HG03066 (cell line): ENCODE data around the gene LACTB.

Source experiments
- ATAC-seq: cut with Tn5 transposase; IDR thresholded peaks from one replicate; pipeline ENCODE4 v1.9.1; 2021; ENCODE audit warnings: low read depth; ENCODE audit not compliant: unreplicated experiment

LACTB gene, protein sequence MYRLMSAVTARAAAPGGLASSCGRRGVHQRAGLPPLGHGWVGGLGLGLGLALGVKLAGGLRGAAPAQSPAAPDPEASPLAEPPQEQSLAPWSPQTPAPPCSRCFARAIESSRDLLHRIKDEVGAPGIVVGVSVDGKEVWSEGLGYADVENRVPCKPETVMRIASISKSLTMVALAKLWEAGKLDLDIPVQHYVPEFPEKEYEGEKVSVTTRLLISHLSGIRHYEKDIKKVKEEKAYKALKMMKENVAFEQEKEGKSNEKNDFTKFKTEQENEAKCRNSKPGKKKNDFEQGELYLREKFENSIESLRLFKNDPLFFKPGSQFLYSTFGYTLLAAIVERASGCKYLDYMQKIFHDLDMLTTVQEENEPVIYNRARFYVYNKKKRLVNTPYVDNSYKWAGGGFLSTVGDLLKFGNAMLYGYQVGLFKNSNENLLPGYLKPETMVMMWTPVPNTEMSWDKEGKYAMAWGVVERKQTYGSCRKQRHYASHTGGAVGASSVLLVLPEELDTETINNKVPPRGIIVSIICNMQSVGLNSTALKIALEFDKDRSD

DNA sequence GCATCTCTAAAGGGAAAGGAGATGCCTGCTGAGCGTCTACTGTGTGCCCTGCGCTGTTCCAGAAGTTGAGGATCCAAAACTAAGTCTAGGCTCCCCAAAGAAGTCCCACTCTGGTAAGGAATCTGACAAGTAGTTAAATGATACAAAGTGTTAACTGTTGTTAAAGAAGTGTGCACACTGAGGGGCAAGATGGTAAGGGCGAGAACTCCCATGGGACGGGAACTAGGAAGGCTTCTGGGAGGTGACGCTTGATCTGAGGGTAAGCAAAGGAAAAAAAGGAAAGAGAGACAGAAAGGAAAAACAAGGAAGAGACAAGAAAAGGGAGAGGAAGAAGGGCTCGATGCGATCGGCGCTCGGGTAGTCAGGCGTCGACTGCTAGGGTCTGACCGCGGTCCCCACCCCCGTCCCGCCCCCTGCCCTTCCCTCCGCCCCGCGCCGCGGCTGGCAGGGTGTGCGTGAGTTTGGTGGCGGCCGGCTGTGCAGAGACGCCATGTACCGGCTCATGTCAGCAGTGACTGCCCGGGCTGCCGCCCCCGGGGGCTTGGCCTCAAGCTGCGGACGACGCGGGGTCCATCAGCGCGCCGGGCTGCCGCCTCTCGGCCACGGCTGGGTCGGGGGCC is at the start of gene LACTB:
LACTB (plus strand) TSS at position 480 of the 620 bp plus-strand sequence; CDS start at position 491, 11 bp downstream.
- peak; percentile 81 for ATAC-seq

DNA sequence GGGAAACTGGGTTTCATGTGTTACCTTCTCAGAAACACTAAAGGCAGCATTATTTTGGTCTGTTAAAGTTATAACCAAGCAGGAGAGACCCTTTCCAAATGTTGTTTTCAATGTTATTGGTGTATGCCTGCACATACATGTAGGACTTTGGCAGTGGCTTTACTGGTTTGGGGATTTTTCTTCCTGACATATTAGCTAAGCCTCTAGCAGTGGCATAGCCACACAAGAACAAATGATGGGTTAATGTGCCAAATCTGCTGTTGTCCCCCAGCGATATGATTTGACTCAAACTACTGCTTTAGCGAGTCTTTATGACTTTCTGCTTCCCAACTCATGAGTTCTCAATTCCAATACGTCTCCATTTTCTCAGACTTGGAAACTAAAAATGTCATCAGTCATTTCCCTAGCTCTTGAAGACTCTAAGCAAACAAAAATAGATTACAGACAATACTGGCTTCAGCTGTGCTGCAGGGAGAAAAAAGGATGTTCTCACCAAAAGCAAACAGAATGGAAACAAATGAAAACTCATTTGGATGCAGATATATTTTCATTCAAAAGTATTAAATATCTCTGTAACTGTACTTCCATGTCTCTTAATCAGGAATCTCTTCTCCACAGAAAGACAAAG is 49.5 kb upstream of the LACTB start:
- no peak for ATAC-seq

DNA sequence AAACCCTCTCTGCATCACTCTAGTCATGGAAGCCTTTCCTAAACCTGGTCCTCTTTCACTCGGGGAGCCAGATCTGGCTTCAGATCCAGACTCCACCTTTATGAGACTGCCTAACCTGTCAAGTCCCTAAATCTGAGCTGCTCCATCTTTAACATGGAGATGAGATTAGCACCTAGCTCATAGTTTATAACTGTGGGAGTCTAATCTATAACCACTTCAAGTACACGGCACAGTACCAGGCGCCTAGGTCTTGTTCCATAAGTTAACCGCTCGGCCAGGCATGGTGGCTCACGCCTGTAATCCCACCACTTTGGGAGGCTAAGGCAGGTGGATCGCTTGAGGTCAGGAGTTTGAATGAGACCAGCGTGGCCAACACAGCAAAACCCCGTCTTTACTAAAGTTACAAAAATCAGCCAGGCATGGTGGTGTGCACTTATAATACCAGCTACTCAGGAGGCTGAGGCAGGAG is 48.8 kb upstream of the LACTB start:
- no peak for ATAC-seq

DNA sequence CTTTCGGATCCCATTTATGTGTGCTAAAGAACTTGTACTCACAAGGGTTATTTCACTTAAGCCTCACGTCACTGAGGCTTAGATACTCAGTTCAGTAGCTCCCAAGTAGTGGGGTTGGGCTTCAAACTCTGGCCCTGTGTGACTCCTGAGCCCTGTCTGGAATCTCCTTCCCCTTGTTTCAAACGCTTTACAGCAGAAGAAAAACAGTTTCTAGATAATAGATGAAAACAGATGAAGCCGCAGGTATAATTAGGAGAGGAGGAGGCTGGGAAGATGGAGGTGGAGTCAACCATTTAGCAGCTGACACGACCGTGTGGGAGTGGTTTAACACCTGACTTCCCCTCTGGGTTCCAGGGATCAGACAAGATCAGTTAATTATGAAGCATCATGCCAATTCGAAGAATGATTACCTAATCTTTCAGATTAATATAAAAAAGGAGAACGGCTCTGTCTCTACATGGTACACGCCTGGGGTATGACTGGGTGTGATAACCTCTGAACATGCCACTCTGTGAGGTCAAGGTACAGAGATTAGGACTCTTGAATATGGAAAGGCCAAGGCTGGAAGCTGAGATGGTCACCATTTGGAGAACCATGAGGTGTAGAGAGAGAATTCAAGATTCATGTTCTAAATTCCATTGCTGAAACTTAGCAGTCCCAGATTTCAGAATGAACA is 48.0 kb upstream of the LACTB start:
- no peak for ATAC-seq

DNA sequence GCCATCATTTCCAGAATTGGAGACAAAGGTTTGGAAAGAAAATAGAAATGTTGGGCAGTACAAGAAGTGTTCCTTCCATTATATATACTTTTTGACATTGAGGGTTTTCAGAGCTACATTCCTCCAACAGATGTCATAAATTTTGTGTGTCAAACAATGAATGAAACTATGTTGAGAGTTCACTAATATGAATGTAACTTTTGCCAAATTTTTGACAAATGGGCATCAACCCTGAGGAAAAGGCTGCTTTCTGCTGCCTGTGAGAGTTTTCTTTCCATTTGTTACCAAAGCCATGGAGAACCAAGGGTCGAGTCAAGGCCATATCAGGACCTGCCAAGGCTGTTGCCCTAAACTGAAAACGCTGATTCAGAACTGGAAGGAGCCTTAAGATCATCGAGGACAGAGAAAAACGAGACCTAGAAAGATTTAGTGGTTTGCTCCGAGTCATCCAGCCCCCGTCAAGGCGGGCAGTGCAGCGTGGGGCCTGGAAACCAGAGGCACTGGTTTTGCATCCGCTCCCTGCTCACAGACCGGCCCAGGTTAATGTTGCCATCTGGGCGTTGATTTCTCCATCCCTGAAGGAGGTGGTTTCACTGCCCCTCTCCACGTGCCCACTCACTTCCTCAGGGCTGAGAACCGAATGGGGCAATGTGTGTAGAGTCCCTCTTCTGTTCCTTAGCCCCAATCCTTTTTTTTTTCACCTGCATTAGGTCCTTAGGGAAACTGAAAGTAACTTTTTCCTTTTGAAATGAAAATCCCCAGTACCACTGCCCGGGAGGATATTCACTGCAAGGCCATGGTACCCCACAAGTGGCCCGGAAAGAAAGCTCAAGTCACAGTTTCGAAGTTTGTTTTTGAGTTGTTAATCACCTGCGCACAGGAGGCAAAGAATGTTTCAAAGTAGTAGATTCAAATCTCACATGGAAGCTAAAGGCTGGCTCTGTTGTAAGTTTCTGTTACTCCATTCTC is 46.4 kb upstream of the LACTB start:
- ATAC-seq, result no peak

DNA sequence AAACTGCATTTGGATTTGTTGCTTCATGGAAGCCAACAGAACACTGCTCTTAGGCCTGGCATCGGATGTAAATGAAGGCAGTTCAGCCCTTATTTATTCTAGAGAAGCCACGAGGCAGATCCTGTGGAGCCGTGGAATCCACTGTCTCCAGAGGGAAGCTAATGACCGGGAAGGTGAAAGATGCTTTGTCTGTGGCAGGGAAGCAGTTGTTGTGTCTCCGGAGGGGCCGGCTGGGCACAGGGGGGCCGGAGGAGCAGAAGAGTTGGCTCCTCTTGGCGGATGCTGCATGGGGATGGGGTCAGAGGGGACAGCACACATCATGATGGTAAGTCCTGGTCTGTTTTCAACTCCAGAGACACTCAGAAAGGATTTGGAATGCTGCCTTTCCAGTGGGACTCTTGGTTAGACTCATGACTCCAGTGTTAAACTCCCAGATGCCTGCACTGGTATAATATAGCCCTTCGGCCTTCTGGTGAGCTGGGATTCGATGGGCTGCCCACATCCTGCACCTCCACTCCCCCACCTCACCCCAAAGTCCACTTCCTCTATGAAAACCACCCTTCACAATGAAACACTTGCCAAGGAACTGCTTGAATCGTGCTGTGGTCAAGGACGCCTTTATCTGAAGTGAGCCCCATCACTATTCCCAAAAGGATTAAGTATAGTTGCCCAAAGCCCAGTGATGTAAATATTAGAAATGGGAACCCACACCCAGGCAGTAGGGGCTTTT is 45.5 kb upstream of the LACTB start:
- no peak for ATAC-seq

DNA sequence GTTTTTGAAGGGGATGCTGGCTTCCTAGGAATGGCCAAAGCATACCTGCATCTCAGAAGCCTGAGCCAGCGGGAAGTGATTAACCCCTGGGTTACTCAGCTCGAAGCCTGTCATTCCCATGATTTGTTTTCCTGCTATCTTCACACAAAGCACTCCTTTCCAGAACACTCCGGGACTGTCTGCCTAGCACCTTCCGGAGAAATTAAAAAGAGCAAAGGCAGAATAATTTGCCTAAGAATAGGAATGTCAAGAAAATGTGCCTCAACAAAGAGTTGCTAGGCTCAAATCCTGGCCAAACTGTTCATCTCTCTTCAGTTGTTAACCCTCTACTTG is 45.0 kb upstream of the LACTB start:
- no peak for ATAC-seq

DNA sequence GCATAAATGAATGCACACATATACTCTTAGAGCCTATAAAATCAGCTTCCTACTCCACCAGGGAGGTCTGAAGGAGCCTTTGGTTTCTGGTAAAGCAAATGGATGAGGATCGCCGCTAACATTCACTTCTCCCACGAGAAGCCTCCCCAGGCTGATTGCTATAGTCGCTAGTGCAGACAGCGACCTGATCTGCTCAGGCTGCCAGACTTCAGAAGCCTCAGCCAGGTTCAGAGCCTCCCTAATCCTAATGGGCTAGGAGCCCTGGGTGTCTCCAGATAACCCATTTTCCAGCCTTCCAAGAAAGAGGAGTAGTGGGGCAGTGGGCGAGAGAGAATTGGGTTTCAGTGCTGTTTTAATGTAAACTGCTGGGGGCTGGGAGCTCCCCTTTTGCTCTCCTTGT is 43.7 kb upstream of the LACTB start:
- ATAC-seq, result no peak

DNA sequence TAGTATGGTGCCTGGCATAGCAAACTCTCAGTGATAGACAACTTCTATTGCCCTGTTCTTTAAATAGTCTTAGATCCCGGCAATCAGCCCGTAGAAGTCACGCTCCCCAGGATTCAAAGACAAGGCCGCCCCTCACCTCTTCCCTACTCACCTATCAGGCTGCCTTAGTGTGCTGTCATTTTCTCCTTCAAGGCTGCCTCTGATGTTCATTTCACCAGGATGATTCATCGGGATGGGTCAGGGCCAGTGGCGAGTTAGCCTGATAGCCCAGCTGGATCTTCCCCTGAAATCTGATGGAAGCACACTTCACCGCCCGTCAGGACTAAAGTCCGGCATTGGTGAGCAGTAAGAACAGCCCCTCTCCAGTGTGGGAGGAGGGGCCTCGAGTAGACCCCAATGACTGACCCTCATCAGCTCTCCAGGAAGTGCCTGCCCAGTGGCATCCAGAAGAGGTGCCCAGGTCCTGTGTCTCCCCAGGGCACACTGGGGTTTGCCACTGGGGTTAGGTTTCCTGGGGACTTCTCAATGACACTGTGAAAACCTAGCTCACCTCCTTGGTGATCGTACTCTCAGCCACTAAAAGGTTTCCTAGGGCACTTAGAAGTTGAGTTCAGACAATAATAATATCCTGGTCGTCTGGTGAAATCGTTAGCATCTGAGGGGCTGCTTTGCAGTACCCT is 41.6 kb upstream of the LACTB start:
- ATAC-seq, result no peak

DNA sequence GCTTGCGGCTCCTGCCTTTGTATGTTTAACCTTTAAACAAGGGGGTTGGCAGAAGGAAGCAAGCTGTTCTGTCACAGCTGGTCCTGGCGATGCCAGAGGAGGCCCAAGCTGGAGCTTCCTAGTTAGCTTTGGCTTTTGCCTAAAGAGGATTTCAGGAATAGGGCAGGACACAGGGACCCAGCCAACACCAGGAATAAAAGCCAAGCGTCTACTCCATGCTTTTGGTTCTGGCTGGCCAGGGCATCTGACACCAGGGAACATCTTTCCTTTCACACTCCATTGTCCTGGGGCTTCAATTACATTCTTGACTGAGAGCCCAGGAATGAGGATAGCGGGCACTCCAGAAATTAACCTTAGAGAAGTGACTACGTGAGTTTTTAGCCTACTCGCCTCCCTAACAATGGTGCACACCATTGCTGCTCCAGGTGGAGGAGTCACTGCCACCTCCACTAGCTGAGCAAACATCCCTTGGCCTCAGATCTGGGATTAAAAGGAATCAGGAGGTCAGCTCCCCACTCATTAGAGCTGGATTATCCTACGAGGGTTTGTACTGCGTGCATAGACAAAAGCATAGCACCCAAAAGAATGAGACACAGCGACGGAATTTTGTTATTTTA is 40.9 kb upstream of the LACTB start:
- ATAC-seq, result no peak

DNA sequence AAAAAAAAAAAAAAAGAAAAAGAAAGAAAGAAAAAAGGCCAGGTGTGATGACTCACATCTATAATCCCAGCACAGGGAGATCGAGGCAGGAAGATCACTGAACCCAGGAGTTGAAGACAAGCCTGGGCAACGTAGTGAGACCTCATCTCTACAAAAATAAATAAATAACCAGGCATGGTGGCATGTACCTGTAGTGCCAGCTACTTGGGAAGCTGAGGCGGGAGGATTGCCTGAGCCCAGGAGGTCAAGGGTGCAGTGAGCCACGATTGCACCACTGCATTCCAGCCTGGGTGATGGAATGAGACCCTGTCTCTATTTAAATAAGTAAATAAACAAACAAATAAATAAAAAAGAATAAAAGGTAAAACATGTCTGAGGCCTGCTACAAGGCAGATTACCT is 39.3 kb upstream of the LACTB start:
- ATAC-seq, result no peak

DNA sequence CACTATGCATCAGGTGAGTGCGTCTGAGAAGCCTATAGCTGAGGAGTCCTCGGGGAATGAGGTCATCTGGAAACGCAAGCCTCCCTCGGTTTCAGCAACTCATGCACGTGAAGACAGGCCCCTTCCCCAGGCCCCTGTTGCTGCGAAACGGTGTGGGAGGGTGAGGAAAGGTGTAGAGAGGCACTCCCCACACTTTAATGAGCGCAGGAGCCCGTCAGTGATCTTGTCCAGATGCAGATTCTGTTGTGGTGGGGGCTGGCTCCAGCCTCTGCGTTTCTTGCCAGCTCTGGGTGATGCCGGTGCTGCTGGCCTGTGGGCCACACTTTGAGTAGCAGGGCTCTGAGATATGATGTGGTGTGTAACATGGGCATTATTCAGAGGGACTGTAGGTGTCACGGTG is 38.6 kb upstream of the LACTB start:
- no peak for ATAC-seq

DNA sequence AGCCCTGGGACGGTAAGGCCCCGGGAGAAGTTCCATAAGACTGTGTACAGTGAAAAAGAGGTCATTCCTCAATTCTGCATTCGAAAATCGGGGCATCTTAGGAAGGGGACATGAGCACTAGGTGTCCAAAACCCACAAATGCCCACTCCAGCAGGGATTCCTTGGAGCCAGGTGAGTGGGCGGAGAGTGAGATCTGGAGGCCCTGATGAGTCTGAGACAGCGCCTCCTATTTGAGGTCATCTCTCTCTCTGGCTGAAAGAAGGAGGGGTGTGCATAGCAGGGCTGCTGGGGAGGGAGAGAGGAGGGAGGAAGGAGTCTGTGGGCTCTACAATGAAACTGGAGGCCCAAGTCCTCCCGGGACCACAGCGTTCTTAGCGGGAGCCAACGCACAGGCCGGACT is 38.1 kb upstream of the LACTB start:
- ATAC-seq, result no peak

DNA sequence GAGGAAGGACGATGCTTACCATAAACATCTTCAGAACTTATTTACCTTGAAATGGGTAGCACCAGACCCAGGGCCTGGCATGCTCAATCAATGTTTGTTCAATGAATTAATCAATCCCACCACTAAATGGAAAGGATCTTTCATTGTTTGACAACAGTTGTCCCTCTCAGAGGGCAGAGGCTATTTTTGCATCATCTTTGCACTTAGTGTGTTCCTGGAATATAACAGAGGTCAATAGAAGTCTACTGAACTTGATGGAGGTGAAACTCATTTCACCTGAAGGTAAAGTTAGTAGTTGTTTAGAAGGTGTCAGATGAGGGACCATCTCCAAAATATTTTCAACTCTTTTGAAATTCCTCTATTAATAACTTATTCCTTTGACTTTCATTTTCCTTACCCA is 36.9 kb upstream of the LACTB start:
- ATAC-seq, result no peak

DNA sequence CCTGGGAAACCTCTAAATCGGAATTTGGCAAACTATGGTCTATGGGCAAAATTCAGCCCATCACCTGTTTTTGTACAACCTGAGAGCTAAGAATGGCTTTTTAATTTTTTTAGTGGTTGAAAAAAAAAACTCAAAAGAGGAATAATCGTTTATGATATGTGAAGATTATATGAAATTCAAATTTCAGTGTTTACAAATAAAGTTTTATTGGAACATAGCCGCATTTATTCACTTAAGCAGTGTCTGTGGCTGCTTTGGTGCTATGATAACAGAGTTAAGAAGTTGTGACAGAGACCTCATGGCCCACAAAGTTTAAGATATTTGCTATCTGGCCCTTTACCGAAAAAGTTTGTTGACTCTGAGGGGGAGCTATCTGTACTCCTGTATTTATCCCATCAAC is 36.4 kb upstream of the LACTB start:
- ATAC-seq, result no peak

DNA sequence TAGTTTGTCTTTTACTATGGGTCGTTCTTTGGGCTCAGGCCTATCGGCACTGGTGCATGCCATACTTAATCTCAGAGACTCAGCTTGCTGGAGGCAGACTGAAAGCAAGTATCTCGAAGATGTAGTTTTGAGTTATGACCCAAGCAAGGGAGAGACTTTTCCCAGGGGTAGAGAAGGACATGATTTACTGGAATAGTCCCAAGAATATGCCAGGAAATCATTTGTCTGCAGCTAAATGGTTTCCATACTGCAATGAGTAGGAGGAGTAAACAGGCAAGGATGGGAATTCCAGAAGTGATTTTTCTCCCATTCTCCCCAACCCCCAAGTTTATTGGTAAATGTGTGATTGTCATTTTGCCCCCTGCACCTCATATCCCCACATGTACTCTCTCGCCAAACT is 35.4 kb upstream of the LACTB start:
- no peak for ATAC-seq

DNA sequence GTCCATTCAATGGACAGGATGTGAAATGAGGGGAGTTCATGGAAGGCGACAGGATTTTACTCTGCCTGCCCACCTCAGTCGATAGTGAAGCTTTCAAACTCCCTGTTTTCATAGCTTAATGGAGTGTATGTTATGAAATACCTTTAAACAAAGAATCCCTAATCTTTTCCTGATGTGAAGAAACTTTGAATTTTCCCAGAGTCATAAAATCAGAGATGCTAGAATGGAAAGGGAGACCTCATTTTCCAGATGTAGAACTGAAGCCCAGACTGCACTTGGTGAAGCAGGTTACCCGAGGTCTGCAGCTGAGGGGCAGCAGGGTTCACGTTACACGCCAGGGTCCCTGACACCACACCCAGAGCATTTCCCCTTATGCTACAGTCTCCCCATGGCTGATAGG is 34.7 kb upstream of the LACTB start:
- ATAC-seq, result no peak

DNA sequence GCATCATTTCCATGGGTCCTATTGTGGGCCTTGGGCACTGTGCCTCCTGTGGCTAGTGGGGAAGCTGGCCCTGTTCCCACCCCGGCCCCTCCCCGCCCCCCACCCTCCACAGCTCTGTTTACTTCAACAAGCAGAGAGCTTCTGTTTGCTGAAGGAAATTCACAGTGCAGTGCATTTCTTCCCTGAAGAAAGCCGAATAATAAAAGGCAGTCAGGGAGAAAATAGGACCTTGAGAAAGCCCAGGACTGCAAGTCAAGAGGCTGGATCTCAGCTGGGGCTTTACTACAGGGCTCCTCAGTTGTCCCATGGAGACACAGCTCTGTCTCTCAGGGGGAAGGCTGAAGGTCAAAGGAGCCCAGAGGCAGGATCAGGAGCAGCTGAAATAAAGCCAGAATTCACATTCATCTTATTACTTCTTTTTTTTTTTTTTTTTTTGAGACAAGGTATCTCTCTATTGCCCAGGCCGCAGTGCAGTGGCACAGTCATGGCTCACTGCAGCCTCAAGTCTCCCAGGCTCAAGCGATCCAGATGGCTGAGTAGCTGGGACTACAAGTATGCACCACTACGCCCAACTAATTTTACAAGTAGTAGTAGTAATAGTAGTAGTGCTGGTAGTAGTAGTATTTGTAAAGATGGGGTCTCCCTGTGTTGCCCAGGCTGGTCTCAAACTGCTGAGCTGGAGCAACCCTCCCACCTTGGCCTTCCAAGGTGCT is 33.0 kb upstream of the LACTB start:
- no peak for ATAC-seq
